HL-60 (cell line): ENCODE measurements around the gene ATPAF2.

Experiments
- CTCF ChIP-seq: IDR thresholded peaks from one replicate; pipeline ENCODE4 v1.5.1; 2011; ENCODE audit warnings: low read length, control low read depth, inconsistent platforms; ENCODE audit not compliant: insufficient read depth
- GABPA ChIP-seq: IDR thresholded peaks from 2 replicates; pipeline ENCODE4 v1.6.1; 2012; ENCODE audit warnings: low read depth
- POLR2AphosphoS5 ChIP-seq: IDR thresholded peaks from 2 replicates; pipeline ENCODE4 v1.6.1; 2012; ENCODE audit warnings: low read depth
- REST ChIP-seq: IDR thresholded peaks from 2 replicates; pipeline ENCODE4 v1.6.1; 2012; ENCODE audit warnings: low read depth; ENCODE audit not compliant: insufficient replicate concordance
- SPI1 ChIP-seq: IDR thresholded peaks from 2 replicates; pipeline ENCODE4 v1.6.1; 2012; ENCODE audit warnings: low read depth, mild to moderate bottlenecking, borderline replicate concordance

GRCh38 chr17:18011286-18011685 lies 27.7 kb downstream of the ATPAF2 start:
- TF ChIP-seq CTCF, result no peak
- no peak for TF ChIP-seq POLR2AphosphoS5
- no peak for TF ChIP-seq REST
- no peak for TF ChIP-seq GABPA
- no peak for TF ChIP-seq SPI1
